Breast epithelium (tissue), 4 donors: ENCODE data around the gene FAM229A. TPM values are rescaled to one million over a fixed set of nuclear protein-coding genes. Genes with fewer than 3 reads are reported as not detected.

ENCODE experiments used
- DNase-seq, 2 donors: peaks; one replicate each; pipeline ENCODE4 v3.0.0-alpha.2; 2019; ENCODE audit warnings: low spot score in 2 of 2
- H3K27ac ChIP-seq, 2 donors: fragments of 200-600 bp; sonication (generic) in 1 of 2; one replicate each; pipeline ENCODE4 v1.5.1; 2016 to 2019; ENCODE audit warnings: mild to moderate bottlenecking in 1 of 2
- H3K27me3 ChIP-seq, 2 donors: fragments of 200-600 bp; sonication (generic) in 1 of 2; one replicate each; pipeline versions ENCODE4 v1.5.1 to v1.6.0; 2017 to 2019; ENCODE audit warnings: control low read depth in 1 of 2, mild to moderate bottlenecking in 1 of 2
- H3K36me3 ChIP-seq: fragments of 200-600 bp; one replicate; pipeline ENCODE4 v1.5.1; 2019
- H3K4me1 ChIP-seq, 2 donors: fragments of 200-600 bp; sonication (generic); one replicate each; pipeline ENCODE4 v1.5.1; 2016 to 2019; ENCODE audit warnings: control low read depth in 1 of 2
- H3K4me3 ChIP-seq, 3 donors: fragments of 200-600 bp; sonication (generic); 1 replicate in 2 of 3; 2 replicates in 1 of 3; pipeline ENCODE4 v1.5.1; 2016 to 2019; ENCODE audit warnings: mild to moderate bottlenecking in 3 of 3, moderate library complexity in 2 of 3
- H3K9me3 ChIP-seq, 2 donors: fragments of 200-600 bp; sonication (generic) in 1 of 2; one replicate each; pipeline ENCODE4 v1.5.1; 2016 to 2019; ENCODE audit warnings: control low read depth in 1 of 2
- POLR2A ChIP-seq: fragments of 450-650 bp; IDR thresholded peaks from one replicate; pipeline ENCODE4 v1.6.1; 2016; ENCODE audit warnings: antibody characterized with exemption, mild to moderate bottlenecking, moderate library complexity
- POLR2AphosphoS5 ChIP-seq, 3 donors: sonication (generic); formaldehyde crosslinking; IDR thresholded peaks; one replicate each; pipeline ENCODE4 v1.6.1; 2017; ENCODE audit warnings: antibody characterized with exemption in 3 of 3
- intact Hi-C: fragments of 100-400 bp; cut with DNase I; formaldehyde crosslinking; loops from one replicate; pipeline ENCODE4 v1.15.1; 2023; ENCODE audit warnings: low total_unique reads
- total RNA-seq, 3 donors: library from RNA; depleted of rRNA; stranded (reverse); fragments of >200 nt; gene quantifications; one replicate each; pipeline ENCODE4 v1.1.0, GENCODE V29; 2016
- TF ChIP-seq, protein P1 (sequence below), 3 donors: fragments of 450-650 bp; IDR thresholded peaks; one replicate each; pipeline ENCODE4 v1.5.1; 2016 to 2017; ENCODE audit warnings: antibody characterized with exemption in 3 of 3, mild to moderate bottlenecking in 3 of 3, moderate library complexity in 3 of 3

FAM229A gene
- total RNA-seq, 3 donors from 2014 or later, result 8.8 to 15.8 (median 10.2) TPM

GRCh38 chr1:32316903-32317277, 45.4 kb downstream of the FAM229A start:
- intact Hi-C loops, result no loop called here
- no peak for DNase-seq
- no peaks in the 10 kb centered on the region for H3K9me3 ChIP-seq

DNA sequence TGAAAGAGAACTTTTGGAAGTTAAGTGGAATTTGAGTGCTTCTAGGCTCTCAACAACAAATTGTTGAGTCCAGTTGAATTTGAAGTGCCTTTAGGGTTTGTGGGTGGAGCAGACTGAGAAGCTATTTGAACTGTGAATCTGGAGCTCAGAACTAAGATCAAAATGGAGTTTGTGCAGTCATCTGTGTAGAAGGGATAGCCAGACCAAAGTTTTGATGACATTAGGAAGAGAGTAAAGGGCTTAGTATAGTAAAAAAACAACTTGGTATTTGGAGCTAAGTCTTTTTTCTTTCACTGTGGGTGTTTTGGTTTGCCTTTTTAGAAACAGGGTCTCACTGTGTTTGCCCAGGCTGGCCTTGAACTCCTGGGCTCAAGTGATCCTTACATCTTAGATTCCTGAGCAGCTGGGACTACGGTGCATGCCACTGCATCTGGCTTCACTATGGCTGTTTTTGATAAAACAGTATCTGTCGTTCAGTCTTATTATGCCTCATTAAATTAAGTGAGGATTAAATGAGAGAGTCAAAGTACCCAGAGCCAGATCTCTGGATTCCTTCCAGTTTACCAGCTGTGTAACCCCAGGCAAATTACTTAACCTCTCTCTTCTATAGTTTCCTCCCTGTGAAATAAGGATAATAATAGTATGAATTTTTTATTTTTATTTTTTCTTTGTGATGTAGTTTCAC, 50.4 kb downstream of the FAM229A start:
- no peaks in the 10 kb centered on the region for H3K9me3 ChIP-seq
- DNase-seq, result no peak
- no peak overlapping the region for H3K4me3 ChIP-seq
- no peaks in the 10 kb centered on the region for H3K4me1 ChIP-seq
- no peaks in the 10 kb centered on the region for H3K36me3 ChIP-seq
- no peaks in the 10 kb centered on the region for H3K27me3 ChIP-seq
- TF ChIP-seq, protein P1, sequence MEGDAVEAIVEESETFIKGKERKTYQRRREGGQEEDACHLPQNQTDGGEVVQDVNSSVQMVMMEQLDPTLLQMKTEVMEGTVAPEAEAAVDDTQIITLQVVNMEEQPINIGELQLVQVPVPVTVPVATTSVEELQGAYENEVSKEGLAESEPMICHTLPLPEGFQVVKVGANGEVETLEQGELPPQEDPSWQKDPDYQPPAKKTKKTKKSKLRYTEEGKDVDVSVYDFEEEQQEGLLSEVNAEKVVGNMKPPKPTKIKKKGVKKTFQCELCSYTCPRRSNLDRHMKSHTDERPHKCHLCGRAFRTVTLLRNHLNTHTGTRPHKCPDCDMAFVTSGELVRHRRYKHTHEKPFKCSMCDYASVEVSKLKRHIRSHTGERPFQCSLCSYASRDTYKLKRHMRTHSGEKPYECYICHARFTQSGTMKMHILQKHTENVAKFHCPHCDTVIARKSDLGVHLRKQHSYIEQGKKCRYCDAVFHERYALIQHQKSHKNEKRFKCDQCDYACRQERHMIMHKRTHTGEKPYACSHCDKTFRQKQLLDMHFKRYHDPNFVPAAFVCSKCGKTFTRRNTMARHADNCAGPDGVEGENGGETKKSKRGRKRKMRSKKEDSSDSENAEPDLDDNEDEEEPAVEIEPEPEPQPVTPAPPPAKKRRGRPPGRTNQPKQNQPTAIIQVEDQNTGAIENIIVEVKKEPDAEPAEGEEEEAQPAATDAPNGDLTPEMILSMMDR (IDR thresholded peaks at IDR 0.05), result no peak
- TF ChIP-seq POLR2A, result no peak
- no peak for TF ChIP-seq POLR2AphosphoS5 (IDR thresholded peaks at IDR 0.05)
- no peak overlapping the region for H3K27ac ChIP-seq
- intact Hi-C loops, result no loop called here

More at GRCh38 chr1:32316903-32317277, 45.4 kb downstream of the FAM229A start:
- TF ChIP-seq POLR2AphosphoS5 (IDR thresholded peaks at IDR 0.05) (no peak), POLR2A (no peak)
- TF ChIP-seq, protein P1 (IDR thresholded peaks at IDR 0.05), result no peak
- H3K27ac ChIP-seq, result no peak overlapping the region
- no peak overlapping the region for H3K4me3 ChIP-seq
- no peaks in the 10 kb centered on the region for H3K4me1 ChIP-seq
- H3K27me3 ChIP-seq, result no peaks in the 10 kb centered on the region
- H3K36me3 ChIP-seq, result no peaks in the 10 kb centered on the region

Other genes with a start within 250 kb of the FAM229A start
- gene TXLNA, start 182.8 kb downstream of the FAM229A start, total RNA-seq, result 10 to 100 TPM; 38.7 to 51.8 (median 45.8) TPM
- 1 to 10 TPM; 1.4 to 5.2 (median 4.1) TPM for gene CCDC28B, start 161.9 kb downstream of the FAM229A start, total RNA-seq
- 1 to 10 TPM; 1.8 to 3.5 (median 2.3) TPM for gene IQCC, start 156.8 kb downstream of the FAM229A start, total RNA-seq
- gene DCDC2B, start 153.4 kb downstream of the FAM229A start, total RNA-seq, result under 1 TPM in 1 of 3 donors, not detected in 2; 0.33 TPM
- 10 to 100 TPM in 2 of 3 donors, 1 to 10 TPM in 1; 5.8 to 20.6 (median 13.4) TPM for gene TMEM234, start 140.1 kb downstream of the FAM229A start, total RNA-seq
- gene EIF3I, start 140.1 kb downstream of the FAM229A start, total RNA-seq, result 100 to 1,000 TPM; 177 to 222 (median 190) TPM
- 1 to 10 TPM in 2 of 3 donors, under 1 TPM in 1; 0.64 to 6.9 (median 1.2) TPM for gene FAM167B, start 115.3 kb downstream of the FAM229A start, total RNA-seq
- gene LCK, start 111.2 kb downstream of the FAM229A start, total RNA-seq, result 1 to 10 TPM; 2.4 to 4.1 (median 2.9) TPM
- gene HDAC1, start 70.4 kb downstream of the FAM229A start, total RNA-seq, result 10 to 100 TPM; 31.8 to 87.5 (median 87.4) TPM
- gene MARCKSL1, start 26.3 kb downstream of the FAM229A start, total RNA-seq, result 10 to 100 TPM; 33.4 to 82.8 (median 47.9) TPM
- 1 to 10 TPM; 1.4 to 3.9 (median 3.4) TPM for gene TSSK3, start 54 bp upstream of the FAM229A start, total RNA-seq
- 100 to 1,000 TPM in 1 of 3 donors, 10 to 100 TPM in 2; 86.9 to 123 (median 95.1) TPM for gene BSDC1, start 32.0 kb upstream of the FAM229A start, total RNA-seq
- under 1 TPM; under 0.01 to 0.15 (median under 0.01) TPM for gene ZBTB8B, start 102.6 kb upstream of the FAM229A start, total RNA-seq
- gene ZBTB8A, start 176.9 kb upstream of the FAM229A start, total RNA-seq, result 1 to 10 TPM; 6.6 to 10.0 (median 9.6) TPM